A549 (cell line): ENCODE measurements around the gene DAPL1. TPM values are rescaled to one million over a fixed set of nuclear protein-coding genes. Genes with fewer than 3 reads are reported as not detected.

Source experiments
- ATAC-seq, 2 experiments: fragments of 200-7000 bp in 1 of 2; fragments of >200 bp in 1 of 2; cut with Nextera tagmentation in 1 of 2; cut with Tn5 transposase in 1 of 2; 3 replicates each; pipeline versions ENCODE4 v1.8.0 to v1.9.1; 2018 to 2020; ENCODE audit warnings: mild to moderate bottlenecking in 1 of 2, moderate library complexity in 1 of 2
- CTCF ChIA-PET: fragments of 300-600 bp; sonication (Branson Sonifier 250); formaldehyde crosslinking; extraction: SDS; loops from one replicate; lab custom pipeline; 2021; ENCODE audit warnings: antibody characterized with exemption, inconsistent platforms; lab: Yijun Ruan, JAX
- POLR2A ChIA-PET: fragments of 350-600 bp; formaldehyde crosslinking; extraction: SDS; loops from one replicate; lab custom pipeline; 2021; ENCODE audit warnings: antibody characterized with exemption, inconsistent platforms; lab: Yijun Ruan, JAX
- DNase-seq, 2 experiments: peaks; one replicate each; pipeline versions ENCODE4 v3.0.0 to v3.0.0-alpha.2; 2011 to 2016; ENCODE audit warnings: low read depth in 1 of 2, low spot score in 1 of 2
- FAIRE-seq: peaks from 2 replicates; lab custom pipeline; 2011; peaks lifted over from hg19 to GRCh38; lab: Jason Lieb, UNC
- H3K27ac ChIP-seq, 2 experiments: fragments of >200 bp; sonication (Bioruptor Twin); formaldehyde crosslinking; 3 replicates each; pipeline ENCODE4 v1.5.1; 2016 to 2017
- H3K4me1 ChIP-seq: fragments of >200 bp; sonication (Bioruptor Twin); formaldehyde crosslinking; 3 replicates; pipeline ENCODE4 v1.6.1; 2016
- H3K4me2 ChIP-seq: fragments of >200 bp; sonication (Bioruptor Twin); formaldehyde crosslinking; 3 replicates; pipeline ENCODE4 v1.6.1; 2016
- H3K4me3 ChIP-seq: fragments of >200 bp; sonication (Bioruptor Twin); formaldehyde crosslinking; 3 replicates; pipeline ENCODE4 v1.5.1; 2016
- H3K9me3 ChIP-seq: fragments of >200 bp; sonication (Bioruptor Twin); formaldehyde crosslinking; 3 replicates; pipeline ENCODE4 v1.6.1; 2016
- ATOH8 ChIP-seq: fragments of 250-450 bp; sonication (Bioruptor Pico); IDR thresholded peaks from 2 replicates; pipeline ENCODE4 v1.5.0; 2020; ENCODE audit warnings: low read depth, mild to moderate bottlenecking, moderate library complexity
- BHLHE40 ChIP-seq: IDR thresholded peaks from 2 replicates; pipeline ENCODE4 v1.6.1; 2012; ENCODE audit warnings: low read depth, low read length, inconsistent platforms
- CEBPB ChIP-seq, 2 experiments: fragments of >200 bp in 1 of 2; sonication (Bioruptor Twin) in 1 of 2; formaldehyde crosslinking in 1 of 2; IDR thresholded peaks; 2 replicates each; pipeline ENCODE4 v1.6.1; 2012 to 2016
- CHD4 ChIP-seq: fragments of 200-600 bp; sonication (generic); IDR thresholded peaks from 2 replicates; pipeline ENCODE4 v1.6.1; 2016; ENCODE audit warnings: antibody characterized with exemption, mild to moderate bottlenecking, borderline replicate concordance
- ELK1 ChIP-seq: fragments of 150-350 bp; IDR thresholded peaks from 2 replicates; pipeline ENCODE4 v1.6.1; 2014; ENCODE audit warnings: low read depth, mild to moderate bottlenecking, low read length
- FOSL2 ChIP-seq, 2 experiments: fragments of 450-650 bp in 1 of 2; fragments of >200 bp in 1 of 2; sonication (Bioruptor Twin) in 1 of 2; formaldehyde crosslinking; IDR thresholded peaks; 2 replicates each; pipeline versions ENCODE4 v1.5.0 to v1.6.1; 2016 to 2020; ENCODE audit warnings: mild to moderate bottlenecking in 1 of 2, moderate library complexity in 1 of 2
- HEYL ChIP-seq: fragments of 250-450 bp; sonication (Bioruptor Pico); IDR thresholded peaks from 2 replicates; pipeline ENCODE4 v1.8.0; 2021; ENCODE audit warnings: mild to moderate bottlenecking, moderate library complexity
- HOXB5 ChIP-seq: fragments of 250-450 bp; sonication (Bioruptor Pico); IDR thresholded peaks from 2 replicates; pipeline ENCODE4 v1.5.0; 2020; ENCODE audit warnings: mild to moderate bottlenecking, moderate library complexity
- MAZ ChIP-seq: fragments of 150-350 bp; IDR thresholded peaks from 2 replicates; pipeline ENCODE4 v1.6.1; 2014; ENCODE audit warnings: antibody characterized with exemption, low read depth, low read length, borderline replicate concordance
- NFE2L2 ChIP-seq: fragments of 150-350 bp; conservative IDR thresholded peaks from 2 replicates; pipeline ENCODE4 v1.6.1; 2014; ENCODE audit warnings: low read length
- NPAS2 ChIP-seq: fragments of 250-450 bp; sonication (Bioruptor Pico); IDR thresholded peaks from 2 replicates; pipeline ENCODE4 v1.8.0; 2022; ENCODE audit warnings: mild to moderate bottlenecking, moderate library complexity, borderline replicate concordance
- PBX3 ChIP-seq: IDR thresholded peaks from 2 replicates; pipeline ENCODE4 v1.6.1; 2012
- RAD21 ChIP-seq, 2 experiments: fragments of >200 bp in 1 of 2; sonication (Bioruptor Twin) in 1 of 2; formaldehyde crosslinking in 1 of 2; IDR thresholded peaks in 1 of 2; conservative IDR thresholded peaks in 1 of 2; 2 replicates in 1 of 2; 3 replicates in 1 of 2; pipeline ENCODE4 v1.6.1; 2012 to 2018; ENCODE audit warnings: inconsistent platforms in 1 of 2
- RARB ChIP-seq: fragments of 250-450 bp; sonication (Bioruptor Pico); IDR thresholded peaks from 2 replicates; pipeline ENCODE4 v1.8.0; 2021; ENCODE audit warnings: mild to moderate bottlenecking, moderate library complexity
- RNF2 ChIP-seq: fragments of 200-600 bp; sonication (generic); IDR thresholded peaks from 2 replicates; pipeline ENCODE4 v1.6.1; 2016; ENCODE audit warnings: low read depth, mild to moderate bottlenecking, antibody characterized with exemption, moderate library complexity, borderline replicate concordance
- SMC3 ChIP-seq: fragments of >200 bp; sonication (Bioruptor Twin); formaldehyde crosslinking; IDR thresholded peaks from 3 replicates; pipeline ENCODE4 v1.6.1; 2018; ENCODE audit warnings: inconsistent platforms
- TP53 ChIP-seq: fragments of 250-450 bp; sonication (Bioruptor Pico); IDR thresholded peaks from 2 replicates; pipeline ENCODE4 v1.5.0; 2021; ENCODE audit warnings: mild to moderate bottlenecking, moderate library complexity
- USF2 ChIP-seq: fragments of 450-650 bp; IDR thresholded peaks from 2 replicates; pipeline ENCODE4 v1.6.1; 2014; ENCODE audit warnings: antibody characterized with exemption
- ZFP36 ChIP-seq: fragments of 450-650 bp; IDR thresholded peaks from 2 replicates; pipeline ENCODE4 v1.6.1; 2014; ENCODE audit warnings: borderline replicate concordance; ENCODE audit not compliant: partially characterized antibody
- ZNF302 ChIP-seq: fragments of 250-450 bp; sonication (Bioruptor Pico); IDR thresholded peaks from 2 replicates; pipeline ENCODE4 v1.9.0; 2021; ENCODE audit warnings: inconsistent platforms, mild to moderate bottlenecking, moderate library complexity
- whole genome bisulfite sequencing: methylation state at CpG from one replicate; pipeline ENCODE4 v1.1.6; 2017; ENCODE audit errors: missing lambda C conversion rate; 5-methylcytosine and 5-hydroxymethylcytosine counted together
- polyA plus RNA-seq, 4 experiments: library from polyadenylated mRNA; depleted of rRNA in 3 of 4; stranded (reverse); fragments of >200 nt; fragmentation: RNase III in 1 of 4; extraction: RNeasy Plus Mini Kit Qiagen cat#74134 plus additional on column Dnase treatment in 1 of 4; gene quantifications; 2 replicates in 3 of 4; 3 replicates in 1 of 4; pipeline ENCODE4 v1.2.3, GENCODE V29; 2011 to 2017

DAPL1 gene
- polyA plus RNA-seq, 2 of the 4 experiments (the other 2 are of a cell fraction): not detected

GRCh38 chr2:158786897-158787296, 8.2 kb upstream of the DAPL1 start:
- ATAC-seq: no peak
- no peaks in the 10 kb centered on the region for H3K9me3 ChIP-seq
- H3K4me2 ChIP-seq: no peak overlapping the region
- no peak overlapping the region for H3K4me3 ChIP-seq
- WGBS: 57% methylated on average over 6 of the region's 8 CpGs
- FAIRE-seq: no peak
- H3K27ac ChIP-seq: no peak overlapping the region
- ChIA-PET CTCF (no interaction called here), POLR2A (no interaction called here)
- TF ChIP-seq ZFP36 (no peak), PBX3 (no peak), CHD4 (no peak), MAZ (no peak), SMC3 (no peak), HOXB5 (no peak), NPAS2 (CRISPR knock-in tag) (no peak), USF2 (no peak), BHLHE40 (no peak), HEYL (CRISPR knock-in tag) (no peak), RAD21 (conservative IDR thresholded peaks at IDR 0.05 in 1 of 2, IDR thresholded peaks at IDR 0.05 in 1 of 2) (no peak), CEBPB (IDR thresholded peaks at IDR 0.05) (no peak), NFE2L2 (no peak), RNF2 (no peak), TP53 (CRISPR knock-in tag) (no peak)
- no peaks in the 10 kb centered on the region for H3K4me1 ChIP-seq
- DNase-seq: no peak

GRCh38 chr2:158788951-158789350, 6.2 kb upstream of the DAPL1 start:
- no peak overlapping the region for H3K4me3 ChIP-seq
- no peak for ATAC-seq
- POLR2A ChIA-PET: no interaction called here
- no peak for DNase-seq
- H3K4me1 ChIP-seq: no peaks in the 10 kb centered on the region
- no peak overlapping the region for H3K27ac ChIP-seq
- no peaks in the 10 kb centered on the region for H3K9me3 ChIP-seq
- no peak for FAIRE-seq
- no peak overlapping the region for H3K4me2 ChIP-seq
- TF ChIP-seq TP53 (CRISPR knock-in tag) (no peak), CEBPB (IDR thresholded peaks at IDR 0.05) (no peak), RARB (no peak), ZNF302 (no peak), ATOH8 (CRISPR knock-in tag) (no peak), PBX3 (no peak), FOSL2 (IDR thresholded peaks at IDR 0.05) (no peak), FOSL2 (CRISPR knock-in tag; IDR thresholded peaks at IDR 0.05) (no peak), BHLHE40 (no peak), ELK1 (no peak)
- TF ChIP-seq, all 56 proteins: peak for 0
- WGBS: 53% methylated on average over 2 of the region's 2 CpGs
- CTCF ChIA-PET: no interaction called here
